Central memory CD4-positive, alpha-beta T cell (primary cell): ENCODE measurements around the gene UNC45A.

Experiments used
- DNase-seq: peaks from one replicate; pipeline ENCODE4 v3.0.0; 2022

UNC45A gene

GRCh38 chr15:90946941-90947576 is 12.0 kb downstream of the UNC45A start:
- DNase-seq: no peak

GRCh38 chr15:90947577-90948357 is 12.7 kb downstream of the UNC45A start:
- DNase-seq: no peak

- DNase-seq: no peak
Observed at GRCh38 chr15:90948506-90948905, 13.4 kb downstream of the UNC45A start.

- no peak for DNase-seq
Observed at GRCh38 chr15:90949979-90950675, 15.0 kb downstream of the UNC45A start.

GRCh38 chr15:90950676-90951075 is 15.6 kb downstream of the UNC45A start:
- no peak for DNase-seq

GRCh38 chr15:90952901-90953677 is 18.0 kb downstream of the UNC45A start:
- no peak for DNase-seq

- no peak for DNase-seq
Observed at GRCh38 chr15:90953947-90954711, 19.0 kb downstream of the UNC45A start.

GRCh38 chr15:90954712-90955623 is 19.9 kb downstream of the UNC45A start, which contains the start of gene RCCD1:
RCCD1 (plus strand) TSS chr15:90954884; CDS start chr15:90956735, 1,851 bp downstream.
- DNase-seq: peak; percentile 84

- no peak for DNase-seq
Observed at GRCh38 chr15:90955624-90956273, 20.7 kb downstream of the UNC45A start.

GRCh38 chr15:90956274-90957030 is 21.4 kb downstream of the UNC45A start:
- DNase-seq: peak; percentile 22

GRCh38 chr15:90957031-90957790 is 22.1 kb downstream of the UNC45A start:
- no peak for DNase-seq

GRCh38 chr15:90957791-90958190 is 22.7 kb downstream of the UNC45A start:
- no peak for DNase-seq

GRCh38 chr15:90959028-90959595 is 24.0 kb downstream of the UNC45A start:
- no peak for DNase-seq

- DNase-seq: no peak
Observed at GRCh38 chr15:90959894-90960293, 24.8 kb downstream of the UNC45A start.

- DNase-seq: no peak
Observed at GRCh38 chr15:90960298-90961091, 25.4 kb downstream of the UNC45A start.

GRCh38 chr15:90962021-90962420 is 26.9 kb downstream of the UNC45A start:
- no peak for DNase-seq

- no peak for DNase-seq
Observed at GRCh38 chr15:90966262-90966661, 31.2 kb downstream of the UNC45A start.

- no peak for DNase-seq
Observed at GRCh38 chr15:90967206-90967605, 32.1 kb downstream of the UNC45A start.
